Measurements from ENCODE around the gene PRCC. TPM values are rescaled to one million over a fixed set of nuclear protein-coding genes. Genes with fewer than 3 reads are reported as not detected.

Gene PRCC, protein sequence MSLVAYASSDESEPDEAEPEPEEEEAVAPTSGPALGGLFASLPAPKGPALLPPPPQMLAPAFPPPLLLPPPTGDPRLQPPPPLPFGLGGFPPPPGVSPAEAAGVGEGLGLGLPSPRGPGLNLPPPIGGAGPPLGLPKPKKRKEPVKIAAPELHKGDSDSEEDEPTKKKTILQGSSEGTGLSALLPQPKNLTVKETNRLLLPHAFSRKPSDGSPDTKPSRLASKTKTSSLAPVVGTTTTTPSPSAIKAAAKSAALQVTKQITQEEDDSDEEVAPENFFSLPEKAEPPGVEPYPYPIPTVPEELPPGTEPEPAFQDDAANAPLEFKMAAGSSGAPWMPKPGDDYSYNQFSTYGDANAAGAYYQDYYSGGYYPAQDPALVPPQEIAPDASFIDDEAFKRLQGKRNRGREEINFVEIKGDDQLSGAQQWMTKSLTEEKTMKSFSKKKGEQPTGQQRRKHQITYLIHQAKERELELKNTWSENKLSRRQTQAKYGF
- total RNA-seq (ENCODE audit: low replicate concordance): 3.7 and 9.8 TPM in 2 replicates

DNA sequence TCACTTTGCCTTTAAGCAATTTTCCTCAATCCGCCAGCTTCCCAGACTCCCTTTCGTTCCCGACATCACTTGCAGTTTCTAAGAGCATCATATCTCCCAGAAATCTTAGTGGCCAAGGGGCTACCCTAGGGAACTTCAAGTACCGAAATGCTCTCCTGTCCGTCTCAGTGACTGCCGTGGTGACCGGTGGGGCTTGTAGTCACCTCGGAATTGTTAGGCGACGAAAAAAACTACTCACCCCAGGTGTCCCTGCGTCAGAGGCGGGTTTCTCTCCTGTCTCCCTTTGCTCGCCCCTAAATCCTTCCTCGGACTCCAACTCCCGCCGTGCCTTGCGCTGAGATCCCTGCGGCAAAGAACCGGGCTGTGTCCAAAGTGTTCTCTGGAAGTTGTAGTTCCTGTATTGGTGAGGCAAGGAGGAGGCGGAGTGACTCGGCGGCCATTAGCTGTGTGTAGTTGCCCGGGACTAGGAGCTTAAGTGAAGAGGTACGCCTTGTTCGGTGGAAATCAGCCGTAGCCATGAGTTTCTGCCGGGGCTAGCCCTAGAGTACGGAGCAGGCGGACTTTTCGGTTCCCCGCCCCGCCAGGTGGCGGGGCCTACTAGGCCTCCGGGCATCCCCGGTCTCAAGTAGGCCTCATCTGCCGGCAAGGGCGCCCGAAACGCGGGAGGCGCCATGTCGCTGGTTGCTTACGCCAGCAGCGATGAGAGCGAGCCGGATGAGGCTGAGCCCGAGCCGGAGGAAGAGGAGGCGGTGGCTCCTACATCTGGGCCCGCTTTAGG lies at the start of gene PRCC:
TSS of gene PRCC (plus strand) at position 435 of the 778 bp plus-strand sequence. CDS start at position 672, 237 bp downstream.

DNA sequence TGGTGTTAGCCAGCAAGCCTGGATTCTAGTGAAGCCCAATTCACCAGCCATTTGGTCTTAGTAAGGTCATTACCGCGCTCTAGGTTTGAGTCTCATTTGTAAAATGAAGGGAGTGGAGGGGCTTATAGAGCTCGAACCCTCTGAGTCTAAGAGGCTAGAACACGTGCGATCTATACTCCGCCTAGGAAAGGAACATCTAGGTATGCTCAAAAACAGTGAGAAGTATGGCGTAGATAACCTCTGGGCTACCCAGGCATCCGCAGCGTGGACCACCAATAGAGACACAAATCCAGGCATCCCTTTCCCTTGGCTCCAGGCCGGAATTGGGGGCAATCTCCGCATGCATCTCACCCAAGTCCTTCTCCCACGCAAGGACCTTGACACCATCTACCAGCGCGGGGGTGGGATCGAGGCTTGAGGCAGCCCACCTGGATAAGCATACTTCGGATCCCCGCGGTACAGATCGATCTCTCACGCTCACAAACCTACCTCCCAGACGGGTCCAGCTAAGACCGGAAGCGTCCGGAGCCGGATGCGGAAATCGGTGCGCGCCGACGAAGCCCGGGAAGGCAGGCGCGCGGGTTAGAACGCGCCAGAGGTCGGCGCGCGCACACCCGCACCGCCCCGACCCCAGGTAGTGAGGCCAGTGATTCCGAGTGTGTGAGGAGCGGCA lies 39.3 kb upstream of the PRCC start, which contains the start of gene METTL25B:
TSS of gene METTL25B (plus strand) at position 544 of the 673 bp plus-strand sequence. CDS start 636 bp downstream, outside the sequence.

DNA sequence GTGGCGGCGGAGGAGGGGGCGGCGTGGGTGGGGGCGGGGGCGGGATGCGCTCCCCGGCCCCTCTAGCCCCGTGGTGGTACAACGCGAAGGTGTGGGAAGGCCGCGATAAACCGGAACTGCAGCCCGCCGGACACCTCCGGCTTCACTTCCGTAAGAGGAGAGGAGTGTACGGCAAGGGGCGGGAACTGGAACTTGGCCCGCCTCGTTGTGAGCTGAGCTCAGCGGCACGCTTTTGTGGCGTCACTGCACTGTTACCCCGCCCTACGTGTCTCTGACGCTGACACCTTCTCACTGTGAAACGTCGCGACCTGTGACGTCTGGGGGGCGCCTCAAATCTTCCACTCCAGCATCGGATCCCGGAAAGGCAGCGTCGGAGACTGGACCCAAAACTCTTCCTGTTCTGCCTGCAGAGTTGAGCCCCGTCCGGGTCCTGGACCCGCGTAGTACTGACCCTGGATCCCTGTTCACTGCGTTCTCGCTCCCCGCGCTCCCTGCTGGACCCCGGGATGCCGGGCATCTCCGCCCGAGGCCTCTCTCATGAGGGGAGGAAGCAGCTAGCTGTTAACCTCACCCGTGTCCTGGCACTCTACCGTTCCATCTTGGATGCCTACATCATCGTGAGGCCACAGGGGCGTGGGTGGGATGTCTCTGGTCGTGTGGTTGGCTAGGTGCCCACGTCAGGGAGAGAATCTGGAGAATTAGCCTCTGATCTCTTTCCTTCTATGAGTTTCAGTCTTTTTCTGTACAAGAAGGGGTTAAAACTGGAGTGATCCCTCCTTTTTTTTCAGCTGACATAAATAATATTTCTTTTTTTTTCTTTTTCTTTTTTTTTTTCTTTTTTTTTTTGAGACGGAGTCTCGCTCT lies 38.5 kb upstream of the PRCC start, which contains the start of gene ISG20L2:
TSS of gene ISG20L2 (minus strand) at position 168 of the 864 bp plus-strand sequence. CDS start 1,114 bp downstream, outside the sequence.

DNA sequence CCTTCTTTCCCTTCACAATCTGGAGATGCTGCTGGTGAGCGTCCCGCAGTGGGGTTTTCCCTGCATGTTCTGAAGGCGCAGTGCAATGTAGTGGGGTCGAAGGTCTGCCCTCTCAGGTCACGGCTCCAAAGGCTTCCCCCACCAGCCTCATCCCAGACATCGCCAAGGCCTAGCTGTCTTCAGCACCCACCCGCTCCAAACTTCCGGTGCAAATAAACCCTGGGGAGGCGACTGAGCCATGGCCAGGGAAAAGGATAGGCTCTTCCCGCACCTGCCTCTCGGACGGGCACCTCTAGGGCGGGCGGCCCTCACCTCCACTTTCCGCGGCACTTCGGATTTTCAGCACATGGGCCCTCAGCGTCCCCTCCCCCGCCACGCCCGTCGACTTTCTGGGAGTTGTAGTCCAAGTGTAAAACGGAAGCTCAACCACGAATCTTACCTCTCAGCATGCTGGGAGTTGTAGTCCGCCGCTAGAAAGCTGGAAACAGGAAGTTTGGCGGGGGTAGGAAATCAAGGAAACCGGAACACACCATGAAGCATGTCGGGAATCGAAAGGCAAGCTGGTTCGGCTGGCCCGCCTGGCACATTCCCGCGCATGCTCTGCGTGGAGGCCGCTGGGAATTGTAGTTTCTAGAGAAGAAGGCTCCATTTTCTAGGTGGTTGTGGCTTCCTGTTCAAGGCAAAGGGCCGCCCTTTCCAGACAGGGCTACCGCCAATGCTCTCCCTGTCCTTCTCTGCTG lies 26.4 kb upstream of the PRCC start, which contains the start of gene MRPL24:
TSS of gene MRPL24 (minus strand) at position 348 of the 740 bp plus-strand sequence. CDS start 2,384 bp downstream, outside the sequence.

DNA sequence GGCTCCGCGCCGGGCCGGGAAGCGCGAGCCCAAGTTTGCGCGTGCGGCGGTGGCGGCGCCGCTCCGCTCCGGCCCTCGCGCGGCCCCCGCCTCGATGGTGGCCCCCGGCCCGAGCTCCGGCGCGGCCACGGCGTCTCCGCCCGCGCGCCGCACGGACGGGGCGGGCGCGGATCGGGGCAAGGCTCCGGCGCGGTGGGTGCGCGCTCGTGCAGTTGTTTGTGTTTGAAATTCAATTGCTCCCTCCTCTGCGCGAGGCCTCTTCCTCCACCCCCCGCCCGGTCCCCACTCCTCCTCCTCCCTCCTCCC lies 15.9 kb upstream of the PRCC start, which contains the start of gene HDGF:
TSS of gene HDGF (minus strand) at position 225 of the 306 bp plus-strand sequence. CDS start 246 bp downstream, outside the sequence.

DNA sequence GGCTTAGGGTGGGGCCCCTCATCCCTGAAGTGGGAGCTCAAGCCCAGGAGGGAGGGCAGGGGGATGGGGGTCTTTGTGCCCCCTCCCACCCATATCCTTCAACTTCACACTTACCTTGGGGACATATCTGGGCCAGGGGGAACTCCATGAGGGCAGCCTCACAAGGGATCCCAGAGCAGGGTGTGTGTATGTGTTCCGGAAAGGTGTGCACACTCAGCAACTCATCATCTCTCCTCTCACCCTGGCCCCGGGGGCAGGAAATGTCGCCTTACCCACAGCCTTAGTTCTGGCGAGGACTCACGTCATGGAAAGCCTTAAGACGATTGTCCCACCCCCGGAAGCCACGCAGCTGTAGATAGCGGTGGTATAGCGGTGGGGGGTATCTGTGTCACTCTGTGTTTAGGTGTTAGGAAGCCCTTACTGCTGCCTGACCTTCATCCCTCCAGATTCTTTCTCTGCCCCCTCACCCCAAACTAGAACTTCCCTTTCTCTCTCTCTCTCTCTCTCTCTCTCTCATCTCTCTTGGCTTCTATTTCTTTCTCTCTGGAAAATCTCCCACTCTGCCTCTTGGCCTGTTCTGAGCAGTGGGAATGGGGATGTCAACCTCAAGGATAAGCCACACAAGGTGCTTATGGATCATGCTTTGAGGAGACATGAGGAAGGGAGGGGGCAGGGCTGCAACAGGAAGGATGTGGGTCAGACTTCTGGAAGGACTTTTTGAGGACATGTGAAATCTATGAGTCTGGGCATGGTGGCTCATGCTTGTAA lies 49.4 kb downstream of the PRCC start, which contains the start of gene SH2D2A:
TSS of gene SH2D2A (minus strand) at position 288 of the 768 bp plus-strand sequence. CDS start at position 148, 140 bp downstream.

Other genes with a start within 250 kb of the PRCC start
- gene IQGAP3, start 195.0 kb upstream of the PRCC start, total RNA-seq (ENCODE audit: low replicate concordance): 0.47 and 4.9 TPM in 2 replicates
- gene TTC24, start 187.8 kb upstream of the PRCC start, total RNA-seq (ENCODE audit: low replicate concordance): not detected in 2 replicates
- gene NAXE, start 175.8 kb upstream of the PRCC start, total RNA-seq (ENCODE audit: low replicate concordance): 56.3 and 65.3 TPM in 2 replicates
- 7.4 and 13.8 TPM in 2 replicates for gene GPATCH4, start 166.1 kb upstream of the PRCC start, total RNA-seq (ENCODE audit: low replicate concordance)
- not detected in 2 replicates for gene HAPLN2, start 148.1 kb upstream of the PRCC start, total RNA-seq (ENCODE audit: low replicate concordance)
- gene BCAN, start 125.4 kb upstream of the PRCC start, total RNA-seq (ENCODE audit: low replicate concordance): 0.08 TPM in 1 of 2 replicates, not detected in the other
- 12.4 and 71.8 TPM in 2 replicates for gene NES, start 90.1 kb upstream of the PRCC start, total RNA-seq (ENCODE audit: low replicate concordance)
- 5.0 and 87.6 TPM in 2 replicates for gene CRABP2, start 62.0 kb upstream of the PRCC start, total RNA-seq (ENCODE audit: low replicate concordance)
- 5.7 and 8.7 TPM in 2 replicates for gene METTL25B, start 39.1 kb upstream of the PRCC start, total RNA-seq (ENCODE audit: low replicate concordance)
- 7.1 and 7.4 TPM in 2 replicates for gene ISG20L2, start 38.8 kb upstream of the PRCC start, total RNA-seq (ENCODE audit: low replicate concordance)
- gene MRPL24, start 26.4 kb upstream of the PRCC start, total RNA-seq (ENCODE audit: low replicate concordance): 44.3 and 62.1 TPM in 2 replicates
- gene HDGF, start 15.9 kb upstream of the PRCC start, total RNA-seq (ENCODE audit: low replicate concordance): 138 and 145 TPM in 2 replicates
- gene SH2D2A, start 49.3 kb downstream of the PRCC start, total RNA-seq (ENCODE audit: low replicate concordance): 0.30 TPM in 1 of 2 replicates, not detected in the other
- gene INSRR, start 91.6 kb downstream of the PRCC start, total RNA-seq (ENCODE audit: low replicate concordance): under 0.01 TPM in 1 of 2 replicates, not detected in the other
- gene NTRK1, start 93.3 kb downstream of the PRCC start, total RNA-seq (ENCODE audit: low replicate concordance): 0.08 and 0.12 TPM in 2 replicates
- gene PEAR1, start 126.2 kb downstream of the PRCC start, total RNA-seq (ENCODE audit: low replicate concordance): 1.8 and 6.8 TPM in 2 replicates
- gene LRRC71, start 153.1 kb downstream of the PRCC start, total RNA-seq (ENCODE audit: low replicate concordance): 0.08 TPM in 1 of 2 replicates, not detected in the other